Activated T-cell treated with anti-CD3 and anti-CD28 coated beads, Interleukin-2, amount 50 U/mL, for 1 hour (primary cell): ENCODE data around the gene TCF15.
"Not testable (repeated sequence)": the region's sequence is repeated elsewhere in the genome, so short reads cannot be mapped to it uniquely, and the experiment has no call there.

Source experiments
- DNase-seq: peaks from one replicate; pipeline ENCODE4 v3.0.0-alpha.2; 2020

TCF15 gene

DNA sequence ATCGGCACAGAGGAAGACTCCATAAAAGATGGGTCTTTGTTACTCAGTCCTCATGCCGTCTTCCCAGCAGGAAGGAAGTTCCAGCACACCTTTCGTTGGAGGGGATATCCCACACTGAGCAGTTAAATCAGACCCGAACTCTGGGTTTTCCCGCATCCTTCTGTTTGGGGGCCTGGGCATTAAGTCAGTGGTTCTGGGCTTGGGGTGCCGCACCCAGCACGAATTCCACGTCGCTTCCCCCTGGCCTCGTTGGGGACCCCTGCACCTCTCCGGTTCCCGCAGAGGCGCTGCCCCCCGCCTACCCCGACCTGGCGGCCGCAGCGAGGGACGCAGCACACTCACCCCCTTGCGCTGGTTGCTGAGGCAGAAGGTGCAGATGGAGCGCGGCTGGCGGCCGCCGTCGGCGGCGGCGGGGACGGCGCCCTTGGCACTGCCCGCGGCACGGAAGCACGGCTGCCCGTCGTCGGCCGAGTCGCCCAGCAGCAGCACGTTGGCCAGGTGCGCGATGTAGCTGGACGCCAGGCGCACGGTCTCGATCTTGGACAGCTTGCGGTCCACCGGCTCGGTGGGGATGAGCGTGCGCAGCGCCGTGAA lies 641 bp downstream of the TCF15 start:
- no peak for DNase-seq

DNA sequence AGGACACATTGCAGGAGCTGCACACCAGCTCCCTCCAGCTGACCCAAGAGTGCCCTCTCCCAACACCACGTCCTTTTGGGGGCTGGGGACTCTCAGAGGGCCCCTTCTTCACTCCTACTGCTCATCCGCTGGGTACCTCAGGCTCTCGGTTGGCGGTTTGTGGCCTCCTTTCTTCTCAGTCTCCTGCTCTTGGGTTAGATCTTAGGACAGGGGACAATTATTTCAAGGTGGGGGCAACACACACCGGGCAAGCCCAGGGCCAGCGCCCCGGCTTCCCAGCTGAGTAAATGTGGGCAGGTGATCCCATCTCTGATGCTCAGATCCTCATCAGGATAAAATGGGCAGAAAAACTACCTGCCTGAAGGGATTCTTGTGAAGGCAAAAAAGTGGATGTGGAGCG lies 1.1 kb downstream of the TCF15 start:
- no peak for DNase-seq

DNA sequence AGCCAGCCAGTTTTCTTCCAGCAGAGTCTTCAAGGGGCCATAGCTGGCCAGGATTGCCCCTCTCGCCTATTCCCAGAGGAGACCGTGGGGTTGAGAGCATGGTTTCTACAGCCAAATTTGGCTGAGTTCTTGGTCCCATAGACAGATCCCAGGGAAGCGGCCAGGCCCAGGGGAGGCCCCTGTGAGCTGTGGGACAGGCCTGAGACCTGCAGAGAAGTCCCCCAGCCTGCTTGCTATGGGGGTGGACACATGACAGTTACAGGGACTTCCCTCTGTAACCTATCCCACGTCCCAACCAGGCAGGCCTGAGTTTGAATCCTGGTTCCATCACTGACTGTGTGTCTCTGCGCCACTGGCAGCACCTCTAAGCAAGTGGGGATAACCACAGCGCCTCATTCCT lies 2.6 kb downstream of the TCF15 start:
- no peak for DNase-seq

DNA sequence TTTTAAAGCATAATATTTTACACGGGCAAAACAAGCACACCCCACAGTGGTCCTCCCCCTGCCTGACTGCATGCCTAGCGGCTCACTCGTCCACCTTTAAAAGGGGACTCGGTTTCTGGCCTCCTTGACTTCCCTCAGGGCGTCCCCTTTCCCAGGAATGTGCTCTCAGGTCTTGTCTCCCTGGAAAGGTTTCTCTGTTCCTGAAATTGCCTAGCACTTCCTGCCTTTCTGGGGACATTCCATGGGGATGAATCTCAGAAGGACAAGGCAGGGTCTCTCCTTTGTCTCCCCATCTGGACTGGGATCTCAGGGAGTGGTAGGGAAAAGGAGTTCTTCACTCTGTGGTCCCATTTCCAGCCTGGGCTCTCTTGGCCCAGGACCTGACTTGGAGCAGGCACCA lies 4.9 kb downstream of the TCF15 start:
- no peak for DNase-seq

- no peak for DNase-seq
These were observed 6.9 kb downstream of the TCF15 start for GRCh38 chr20:603116-603640.

DNA sequence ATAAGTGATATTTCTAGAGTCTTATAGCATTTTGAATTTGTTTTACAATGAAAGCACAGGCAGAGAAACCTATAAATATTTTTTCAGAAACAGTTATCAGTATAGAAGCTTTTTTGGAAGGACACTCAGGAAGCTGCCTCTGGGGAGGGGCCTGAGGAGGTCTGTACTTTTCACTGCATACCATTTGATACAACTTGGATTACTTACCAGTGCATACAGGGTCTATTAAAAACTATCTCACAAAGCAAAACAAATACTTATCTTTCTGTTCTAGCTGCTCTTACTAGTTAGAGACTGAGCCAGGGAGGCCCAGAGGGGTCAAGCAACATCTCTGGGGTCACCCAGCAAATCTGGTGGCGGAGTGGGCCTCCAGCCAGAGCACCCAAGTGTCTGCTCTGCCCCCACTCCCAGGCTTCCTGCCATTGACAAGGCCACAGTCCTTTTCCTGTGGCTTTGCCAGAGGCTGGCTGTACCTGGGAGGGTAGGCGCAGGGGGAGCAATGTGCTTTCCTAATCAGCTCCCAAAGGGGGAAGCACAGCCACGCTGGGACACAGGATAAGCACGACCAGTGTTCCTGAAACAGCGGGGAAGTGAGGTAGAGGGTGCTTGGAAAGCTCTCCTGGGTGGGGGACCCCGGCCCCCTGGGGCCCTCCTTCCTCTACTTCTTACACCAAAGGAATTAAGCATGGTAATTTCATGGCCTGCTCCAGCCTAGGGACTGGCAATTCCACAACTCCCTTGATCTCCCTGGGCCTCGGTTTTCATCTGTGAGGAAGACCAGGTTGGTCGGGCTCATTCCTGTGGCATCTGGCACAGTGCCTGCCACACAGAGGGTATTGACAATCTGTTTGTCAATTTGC lies 7.8 kb downstream of the TCF15 start:
- no peak for DNase-seq

- no peak for DNase-seq
These were observed 9.4 kb downstream of the TCF15 start for GRCh38 chr20:600736-601135.

- no peak for DNase-seq
These were observed 10.0 kb downstream of the TCF15 start for GRCh38 chr20:600141-600540.

- DNase-seq, result no peak
These were observed 11.8 kb downstream of the TCF15 start for GRCh38 chr20:598133-598850.

GRCh38 chr20:597560-597959 lies 12.5 kb downstream of the TCF15 start:
- DNase-seq, result no peak

GRCh38 chr20:595330-596308 lies 14.5 kb downstream of the TCF15 start:
- DNase-seq, result no peak

DNA sequence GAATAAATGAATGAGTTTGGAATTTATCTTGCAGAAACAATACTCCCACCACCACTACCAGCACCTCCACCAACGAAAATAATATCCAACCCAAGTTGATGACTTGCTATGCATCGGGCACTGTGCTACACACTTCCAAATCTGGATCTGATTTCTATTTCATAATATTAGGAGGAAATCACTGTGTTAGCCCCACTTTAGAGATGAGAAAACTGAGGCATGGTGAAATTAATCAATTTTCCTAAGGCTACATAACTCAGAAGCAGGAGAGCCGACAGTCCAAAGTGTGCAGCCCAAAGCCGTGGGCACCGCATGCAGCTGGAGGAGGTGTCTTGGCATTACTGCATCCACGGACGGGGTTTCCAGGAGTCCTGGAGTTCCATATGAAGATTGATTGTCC lies 17.6 kb downstream of the TCF15 start:
- DNase-seq, result no peak

DNA sequence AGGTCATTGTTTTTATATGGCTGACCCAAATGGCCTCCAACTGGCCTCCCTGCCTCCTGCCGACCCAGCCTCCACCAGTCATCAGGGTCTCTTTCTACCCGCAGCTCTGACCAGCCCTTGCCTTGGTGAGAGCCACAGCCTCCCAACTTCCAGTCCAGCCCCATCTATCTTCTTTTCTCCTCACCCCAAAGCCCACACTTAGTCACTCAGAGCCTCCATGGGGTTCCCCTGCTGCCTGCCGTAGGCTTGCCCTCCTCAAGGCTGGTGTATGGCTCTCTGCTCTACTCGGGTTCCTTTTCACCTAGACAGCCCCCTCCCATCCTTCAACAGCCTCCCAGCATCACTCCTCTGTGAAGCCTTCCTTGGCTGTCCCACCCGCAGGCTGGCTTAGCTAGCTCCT lies 18.2 kb downstream of the TCF15 start:
- DNase-seq, result no peak

- DNase-seq, result no peak
These were observed 21.0 kb downstream of the TCF15 start for GRCh38 chr20:588932-589672.

DNA sequence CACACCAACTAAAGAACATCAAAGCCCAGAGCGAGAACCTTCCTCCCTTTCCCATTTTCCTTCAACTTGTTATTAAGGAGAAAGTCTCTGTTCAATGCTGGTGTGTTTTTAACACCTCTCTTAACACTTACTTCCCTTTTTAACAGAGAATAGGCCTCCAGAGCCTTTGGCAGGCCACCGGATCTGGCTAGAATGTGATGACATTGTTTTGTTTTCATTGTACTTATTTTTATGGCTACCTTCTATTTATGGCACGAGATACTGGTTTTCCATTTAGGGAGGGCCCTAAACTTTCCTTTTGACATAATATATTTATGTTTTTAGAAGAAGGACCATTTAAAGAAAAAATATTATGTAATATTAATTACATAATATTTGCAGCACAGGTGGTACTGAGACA lies 21.6 kb downstream of the TCF15 start:
- DNase-seq, result no peak

DNA sequence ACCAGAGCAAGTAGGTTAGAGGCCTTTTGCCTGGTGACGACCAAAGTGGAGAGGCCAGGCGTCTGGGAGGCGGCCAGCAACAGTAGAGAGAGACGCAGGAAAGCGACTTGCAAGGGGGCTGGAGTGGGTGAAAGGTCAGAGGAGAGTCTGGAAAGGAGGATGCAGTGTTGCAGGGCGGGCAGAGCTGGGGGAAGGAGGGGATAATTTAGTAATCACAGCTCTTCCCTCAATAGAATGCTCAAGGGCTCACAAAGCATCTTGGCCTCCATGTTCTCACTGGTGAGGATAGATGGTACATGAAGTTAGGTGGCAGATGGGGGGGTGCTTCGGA lies 25.2 kb downstream of the TCF15 start:
- DNase-seq, result no peak

GRCh38 chr20:584161-584970 lies 25.7 kb downstream of the TCF15 start:
- no peak for DNase-seq

- no peak for DNase-seq
These were observed 27.9 kb downstream of the TCF15 start for GRCh38 chr20:582204-582603.

DNA sequence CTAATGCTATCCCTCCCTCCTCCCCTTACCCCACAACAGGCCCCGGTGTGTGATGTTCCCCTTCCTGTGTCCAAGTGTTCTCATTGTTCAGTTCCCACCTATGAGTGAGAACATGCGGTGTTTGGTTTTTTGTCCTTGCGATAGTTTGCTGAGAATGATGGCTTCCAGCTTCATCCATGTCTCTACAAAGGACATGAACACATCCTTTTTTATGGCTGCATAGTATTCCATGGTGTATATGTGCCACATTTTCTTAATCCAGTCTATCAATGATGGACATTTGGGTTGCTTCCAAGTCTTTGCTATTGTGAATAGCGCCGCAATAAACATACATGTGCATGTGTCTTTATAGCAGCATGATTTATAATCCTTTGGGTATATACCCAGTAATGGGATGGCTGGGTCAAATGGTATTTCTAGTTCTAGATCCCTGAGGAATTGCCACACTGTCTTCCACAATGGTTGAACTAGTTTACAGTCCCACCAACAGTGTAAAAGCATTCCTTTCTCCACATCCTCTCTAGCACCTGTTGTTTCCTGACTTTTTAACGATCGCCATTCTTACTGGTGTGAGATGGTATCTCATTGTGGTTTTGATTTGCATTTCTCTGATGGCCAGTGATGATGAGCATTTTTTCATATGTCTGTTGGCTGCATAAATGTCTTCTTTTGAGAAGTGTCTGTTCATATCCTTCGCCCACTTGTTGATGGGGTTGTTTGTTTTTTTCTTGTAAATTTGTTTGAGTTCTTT lies 31.0 kb downstream of the TCF15 start:
- DNase-seq, result not testable (repeated sequence)

DNA sequence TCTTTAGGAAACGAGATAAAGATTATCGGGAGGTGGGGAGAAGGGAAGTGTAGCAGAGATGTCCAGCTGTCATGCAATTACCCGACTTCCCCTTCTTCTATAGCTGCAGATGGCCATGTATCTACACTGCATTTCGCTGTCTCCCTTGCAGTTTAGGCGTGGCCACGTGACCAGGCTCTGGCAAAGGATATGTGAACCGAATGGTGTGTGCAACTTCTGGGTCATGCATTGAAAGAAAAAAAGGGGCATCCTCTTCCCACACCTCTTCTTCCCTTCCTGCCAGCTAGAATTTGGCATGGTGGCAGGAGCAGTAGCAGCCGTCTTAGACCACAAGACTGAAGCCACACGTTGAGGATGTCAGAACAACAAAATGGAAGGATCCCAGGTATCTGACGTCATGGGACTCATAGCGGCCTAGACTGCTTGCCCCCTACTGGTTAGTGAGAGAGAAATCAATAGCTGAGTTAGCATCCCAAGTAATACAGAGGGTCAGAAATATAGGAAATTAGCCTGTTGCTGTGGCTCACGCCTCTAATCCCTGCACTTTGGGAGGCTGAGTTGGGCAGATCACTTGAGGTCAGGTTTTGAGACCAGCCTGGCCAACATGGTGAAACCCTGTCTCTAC lies 32.8 kb downstream of the TCF15 start:
- DNase-seq, result no peak
